ENCODE data around the gene COL6A5.

- no peak for TF ChIP-seq NFXL1 (CRISPR knock-in tag; IDR thresholded peaks at IDR 0.05)
- TF ChIP-seq SPI1 (IDR thresholded peaks at IDR 0.05; ENCODE audit: borderline replicate concordance, low read depth, low read length): no peak
- TF ChIP-seq CTCF (IDR thresholded peaks at IDR 0.05 in 2 of 3, conservative IDR thresholded peaks at IDR 0.05 in 1 of 3; ENCODE audit: insufficient read depth in 2 of 3, low read depth in 1 of 3, low read length in 3 of 3): no peak
These were observed 50.4 kb downstream of the COL6A5 start for GRCh38 chr3:130395916-130396315.

All from K562 (cell line).